GM10847 (cell line): Measurements from ENCODE around the gene MS4A1.

Source experiments
- POLR2A ChIP-seq: IDR thresholded peaks from 2 replicates; pipeline ENCODE4 v1.6.1; 2011; ENCODE audit not compliant: insufficient read length; ENCODE audit errors: extremely low read depth

Gene MS4A1

GRCh38 chr11:60455531-60456042 is at the start of gene MS4A1:
Gene MS4A1 (plus strand): TSS chr11:60455847. CDS start chr11:60462375, 6,528 bp downstream.
- TF ChIP-seq POLR2A = peak; percentile 46

- no peak for TF ChIP-seq POLR2A
These were observed 35.6 kb upstream of the MS4A1 start for GRCh38 chr11:60420015-60420414.

GRCh38 chr11:60422609-60423008 is 33.0 kb upstream of the MS4A1 start:
- no peak for TF ChIP-seq POLR2A

- no peak for TF ChIP-seq POLR2A
These were observed 27.1 kb upstream of the MS4A1 start for GRCh38 chr11:60428517-60428916.

- TF ChIP-seq POLR2A = no peak
These were observed 26.4 kb upstream of the MS4A1 start, which contains the start of gene MS4A5 for GRCh38 chr11:60429272-60429671. Gene MS4A5 (plus strand): TSS chr11:60429572. CDS start chr11:60429675, 103 bp downstream.

GRCh38 chr11:60431251-60431650 is 24.4 kb upstream of the MS4A1 start:
- TF ChIP-seq POLR2A = no peak

- no peak for TF ChIP-seq POLR2A
These were observed 22.2 kb upstream of the MS4A1 start for GRCh38 chr11:60433401-60433800.

- no peak for TF ChIP-seq POLR2A
These were observed 8.6 kb upstream of the MS4A1 start for GRCh38 chr11:60447070-60447469.

GRCh38 chr11:60447846-60448245 is 7.8 kb upstream of the MS4A1 start:
- TF ChIP-seq POLR2A = no peak

GRCh38 chr11:60454212-60454611 is 1.4 kb upstream of the MS4A1 start:
- no peak for TF ChIP-seq POLR2A

GRCh38 chr11:60457576-60457975 is 1.9 kb downstream of the MS4A1 start:
- no peak for TF ChIP-seq POLR2A

- no peak for TF ChIP-seq POLR2A
These were observed 3.7 kb downstream of the MS4A1 start for GRCh38 chr11:60459345-60459744.

GRCh38 chr11:60468829-60469228 is 13.2 kb downstream of the MS4A1 start:
- no peak for TF ChIP-seq POLR2A

- no peak for TF ChIP-seq POLR2A
These were observed 14.1 kb downstream of the MS4A1 start for GRCh38 chr11:60469723-60470122.

- TF ChIP-seq POLR2A = no peak
These were observed 21.4 kb downstream of the MS4A1 start for GRCh38 chr11:60477035-60477445.

GRCh38 chr11:60482361-60482760 is 26.7 kb downstream of the MS4A1 start:
- no peak for TF ChIP-seq POLR2A

- no peak for TF ChIP-seq POLR2A
These were observed 30.3 kb downstream of the MS4A1 start for GRCh38 chr11:60485987-60486386.
